Astrocyte of the spinal cord (primary cell): ENCODE data around the gene RFNG.

Experiments used
- DNase-seq: peaks from one replicate; pipeline ENCODE4 v3.0.0; 2011; ENCODE audit warnings: low read depth, low spot score
- H3K4me3 ChIP-seq: 2 replicates; pipeline ENCODE4 v1.5.1; 2011; ENCODE audit warnings: low read depth, mild to moderate bottlenecking, low read length, moderate library complexity
- in situ Hi-C: cut with HindIII; loops from 2 replicates; pipeline ENCODE4 v1.10.0; 2017; ENCODE audit warnings: low sequenced_read_pairs
- TF ChIP-seq, protein P1 (sequence below): IDR thresholded peaks from 2 replicates; pipeline ENCODE4 v1.5.1; 2012; ENCODE audit warnings: low read depth, mild to moderate bottlenecking, low read length, inconsistent platforms

The RFNG gene

GRCh38 chr17:82080789-82081464 lies 29.3 kb upstream of the RFNG start:
- no peak overlapping the region for H3K4me3 ChIP-seq
- in situ Hi-C loops = no loop called here
- DNase-seq = no peak
- TF ChIP-seq, protein P1, sequence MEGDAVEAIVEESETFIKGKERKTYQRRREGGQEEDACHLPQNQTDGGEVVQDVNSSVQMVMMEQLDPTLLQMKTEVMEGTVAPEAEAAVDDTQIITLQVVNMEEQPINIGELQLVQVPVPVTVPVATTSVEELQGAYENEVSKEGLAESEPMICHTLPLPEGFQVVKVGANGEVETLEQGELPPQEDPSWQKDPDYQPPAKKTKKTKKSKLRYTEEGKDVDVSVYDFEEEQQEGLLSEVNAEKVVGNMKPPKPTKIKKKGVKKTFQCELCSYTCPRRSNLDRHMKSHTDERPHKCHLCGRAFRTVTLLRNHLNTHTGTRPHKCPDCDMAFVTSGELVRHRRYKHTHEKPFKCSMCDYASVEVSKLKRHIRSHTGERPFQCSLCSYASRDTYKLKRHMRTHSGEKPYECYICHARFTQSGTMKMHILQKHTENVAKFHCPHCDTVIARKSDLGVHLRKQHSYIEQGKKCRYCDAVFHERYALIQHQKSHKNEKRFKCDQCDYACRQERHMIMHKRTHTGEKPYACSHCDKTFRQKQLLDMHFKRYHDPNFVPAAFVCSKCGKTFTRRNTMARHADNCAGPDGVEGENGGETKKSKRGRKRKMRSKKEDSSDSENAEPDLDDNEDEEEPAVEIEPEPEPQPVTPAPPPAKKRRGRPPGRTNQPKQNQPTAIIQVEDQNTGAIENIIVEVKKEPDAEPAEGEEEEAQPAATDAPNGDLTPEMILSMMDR = no peak

DNA sequence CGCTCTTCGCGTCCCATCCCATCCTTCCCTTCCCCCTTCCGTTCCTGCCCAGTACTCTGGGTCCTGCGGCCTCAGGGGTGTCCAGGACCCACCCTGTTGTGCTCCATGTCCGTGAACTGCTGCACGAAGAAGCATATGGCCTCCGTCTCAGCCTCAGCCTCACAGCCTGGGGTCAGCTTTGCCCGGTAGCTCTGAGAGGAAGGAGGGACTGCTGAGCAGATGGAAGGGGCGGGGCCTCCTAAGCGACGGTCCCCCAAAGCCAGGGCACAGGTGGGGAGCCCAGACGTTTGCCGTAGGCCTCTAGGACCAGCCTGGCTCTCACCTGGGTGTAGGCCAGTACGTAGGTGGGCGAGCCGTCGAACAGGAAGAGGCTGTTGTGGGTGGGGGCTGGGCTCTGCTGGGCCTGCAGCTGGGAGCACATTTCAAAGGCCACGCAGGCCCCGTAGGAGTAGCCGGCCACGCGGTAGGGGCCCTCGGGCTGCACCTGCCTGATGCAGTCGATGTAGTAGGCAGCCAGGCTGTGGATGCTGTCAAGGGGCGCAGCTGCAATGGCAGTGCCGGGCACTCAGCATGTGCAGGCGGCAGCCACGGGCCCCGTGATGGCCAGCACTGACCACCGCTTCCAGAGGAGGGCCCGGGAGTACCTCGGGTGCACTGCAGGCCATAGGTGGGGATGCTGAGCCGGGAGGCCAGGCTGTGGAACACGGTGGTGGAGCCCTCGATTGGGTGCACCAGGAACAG lies 28.6 kb upstream of the RFNG start:
- TF ChIP-seq, protein P1 = no peak
- in situ Hi-C loops = no loop called here
- H3K4me3 ChIP-seq = no peak overlapping the region
- no peak for DNase-seq

DNA sequence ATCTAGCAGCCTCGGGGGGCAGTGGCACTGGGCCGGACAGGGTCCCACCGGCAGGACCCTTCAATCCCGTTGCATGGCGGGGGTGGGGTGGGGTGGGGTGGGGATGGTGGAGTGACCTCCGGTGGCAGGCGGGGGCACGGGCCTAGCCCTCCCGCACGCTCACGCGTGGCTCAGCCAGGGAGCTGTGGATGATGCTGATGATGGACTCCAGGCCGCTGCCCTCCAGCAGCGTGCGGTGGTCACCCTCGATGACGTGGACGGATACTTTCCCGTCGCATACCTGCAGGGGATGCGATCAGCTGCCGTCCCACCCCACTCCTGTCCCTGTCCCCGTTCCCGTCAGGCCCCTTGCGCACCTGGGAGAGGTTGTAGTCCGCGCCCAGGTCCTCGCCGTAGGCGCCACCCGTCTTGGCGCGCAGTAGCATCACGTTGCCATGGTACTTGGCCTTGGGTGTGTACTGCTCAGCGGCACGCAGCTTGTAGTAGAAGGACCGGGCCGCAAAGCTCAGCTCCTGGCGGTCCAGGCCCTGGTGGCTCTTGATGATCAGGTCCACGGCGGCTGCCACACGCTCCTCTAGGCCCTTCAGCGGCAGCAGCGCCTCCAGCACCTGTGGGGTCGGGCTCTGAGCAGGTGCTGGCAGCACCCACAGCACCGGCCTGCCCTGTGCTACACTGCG lies 27.5 kb upstream of the RFNG start:
- TF ChIP-seq, protein P1 = no peak
- DNase-seq = no peak
- in situ Hi-C loops = no loop called here
- H3K4me3 ChIP-seq = no peak overlapping the region

DNA sequence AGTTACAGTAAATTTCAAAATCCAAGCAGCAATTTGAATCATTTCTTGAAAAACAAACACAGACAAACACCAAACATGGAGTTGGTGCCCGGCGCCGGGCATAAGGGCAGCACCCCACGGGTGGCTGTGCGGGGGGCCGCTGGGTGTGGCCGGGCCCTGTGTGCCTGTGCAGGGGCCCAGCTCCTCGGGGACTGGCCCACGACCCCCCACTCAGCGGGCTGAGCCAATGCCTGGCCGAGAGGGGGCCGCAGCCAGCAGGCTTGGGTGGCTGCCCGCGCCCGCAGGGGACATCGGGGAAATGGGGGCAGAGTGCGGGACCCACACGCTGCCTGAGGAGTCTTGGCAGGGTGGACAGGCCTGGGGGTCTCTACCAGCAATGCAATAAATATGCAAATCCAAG lies 26.8 kb upstream of the RFNG start:
- TF ChIP-seq, protein P1 = no peak
- in situ Hi-C loops = no loop called here
- H3K4me3 ChIP-seq = no peak overlapping the region
- no peak for DNase-seq

DNA sequence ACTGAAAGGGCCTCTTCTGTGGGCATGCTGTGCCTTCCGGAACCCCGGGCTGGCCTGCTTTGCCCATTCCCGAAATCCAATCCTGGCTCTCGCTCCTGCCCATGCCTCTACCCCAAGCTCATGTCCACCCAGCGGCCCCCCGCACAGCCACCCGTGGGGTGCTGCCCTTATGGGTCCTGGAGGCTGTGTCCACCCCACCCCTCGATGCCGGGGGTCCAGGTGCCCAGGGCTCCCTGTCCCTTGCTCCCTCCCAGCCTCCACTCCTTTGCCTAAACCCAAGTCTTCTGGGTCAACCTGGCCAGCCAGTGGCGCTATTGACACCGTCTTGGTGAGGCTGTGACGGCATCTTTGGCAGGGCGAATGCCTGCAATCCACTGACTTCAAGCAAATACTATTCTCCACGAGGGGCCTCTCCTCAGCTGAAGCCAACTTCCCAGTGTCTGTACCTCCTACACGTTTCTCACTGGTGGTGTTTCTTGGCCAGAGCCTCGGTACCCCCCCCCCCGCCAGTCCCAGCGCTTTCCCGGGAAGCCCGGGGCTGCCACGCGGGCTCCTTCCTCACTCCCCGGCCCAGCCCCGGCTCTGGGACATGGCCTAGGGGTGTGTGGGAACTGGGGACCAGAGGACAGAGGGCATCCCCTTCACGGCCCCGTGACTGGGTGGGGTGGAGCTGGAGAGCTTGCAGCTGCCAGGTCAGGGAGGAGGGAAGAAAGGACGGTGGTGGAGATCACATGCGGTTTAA lies 26.2 kb upstream of the RFNG start:
- H3K4me3 ChIP-seq = no peak overlapping the region
- in situ Hi-C loops = no loop called here
- no peak for DNase-seq
- TF ChIP-seq, protein P1 = no peak
